ENCODE measurements around the gene LTBR. TPM values are rescaled to one million over a fixed set of nuclear protein-coding genes. Genes with fewer than 3 reads are reported as not detected.

The LTBR gene
- polyA plus RNA-seq, 1 donor from 2014 or later, result not detected

- no peaks in the 10 kb centered on the region for H3F3A ChIP-seq (ENCODE audit: insufficient read depth, low read length, poor library complexity, severe bottlenecking)
- no peak overlapping the region for H3K4me2 ChIP-seq (ENCODE audit: low read length)
- H3K27me3 ChIP-seq (ENCODE audit: insufficient read depth, low read depth, low read length), result no peaks in the 10 kb centered on the region
- no peak overlapping the region for H3K4me3 ChIP-seq (ENCODE audit: low read length)
- H3K27ac ChIP-seq (ENCODE audit: low read length), result no peak overlapping the region
- H3K9ac ChIP-seq (ENCODE audit: low read length), result no peak overlapping the region
- no peaks in the 10 kb centered on the region for H3K9me3 ChIP-seq (ENCODE audit: low read length)
- H3K9me2 ChIP-seq (ENCODE audit: insufficient read depth, low read length), result no peaks in the 10 kb centered on the region
- H2AFZ ChIP-seq (ENCODE audit: low read depth, low read length), result no peak overlapping the region
- no peaks in the 10 kb centered on the region for H3K36me3 ChIP-seq (ENCODE audit: insufficient read depth, low read length)
- TF ChIP-seq SMC3 (conservative IDR thresholded peaks at IDR 0.05; ENCODE audit: poor library complexity), result no peak
- no peak for TF ChIP-seq TAF1 (IDR thresholded peaks at IDR 0.05; ENCODE audit: low read depth)
- no peak for TF ChIP-seq CTCF (IDR thresholded peaks at IDR 0.05; ENCODE audit: poor library complexity, severe bottlenecking)
- TF ChIP-seq EP300 (conservative IDR thresholded peaks at IDR 0.05; ENCODE audit: poor library complexity, severe bottlenecking), result no peak
- TF ChIP-seq POLR2AphosphoS5 (IDR thresholded peaks at IDR 0.05), result no peak
- TF ChIP-seq EZH2 (IDR thresholded peaks at IDR 0.05; ENCODE audit: borderline replicate concordance, insufficient read depth, low read length, poor library complexity, severe bottlenecking), result no peak
- TF ChIP-seq MXI1 (conservative IDR thresholded peaks at IDR 0.05; ENCODE audit: poor library complexity, severe bottlenecking), result no peak
- TF ChIP-seq REST (IDR thresholded peaks at IDR 0.05; ENCODE audit: borderline replicate concordance), result no peak
- TF ChIP-seq RAD21 (conservative IDR thresholded peaks at IDR 0.05), result no peak
- no peaks in the 10 kb centered on the region for H4K20me1 ChIP-seq (ENCODE audit: insufficient read depth)
- H3K79me2 ChIP-seq (replicated peaks; ENCODE audit: insufficient read depth, low read length), result no peaks in the 10 kb centered on the region
These were observed 32.6 kb downstream of the LTBR start for GRCh38 chr12:6416596-6416995.

- H3K27ac ChIP-seq (ENCODE audit: low read length), result no peak overlapping the region
- no peaks in the 10 kb centered on the region for H3K9me3 ChIP-seq (ENCODE audit: low read length)
- H4K20me1 ChIP-seq (ENCODE audit: insufficient read depth), result no peaks in the 10 kb centered on the region
- no peak overlapping the region for H2AFZ ChIP-seq (ENCODE audit: low read depth, low read length)
- TF ChIP-seq RAD21 (conservative IDR thresholded peaks at IDR 0.05) (no peak), MXI1 (conservative IDR thresholded peaks at IDR 0.05; ENCODE audit: poor library complexity, severe bottlenecking) (no peak), CTCF (IDR thresholded peaks at IDR 0.05; ENCODE audit: poor library complexity, severe bottlenecking) (no peak), TAF1 (IDR thresholded peaks at IDR 0.05; ENCODE audit: low read depth) (no peak), POLR2AphosphoS5 (IDR thresholded peaks at IDR 0.05) (no peak), REST (IDR thresholded peaks at IDR 0.05; ENCODE audit: borderline replicate concordance) (no peak), EP300 (conservative IDR thresholded peaks at IDR 0.05; ENCODE audit: poor library complexity, severe bottlenecking) (no peak)
- H3K4me2 ChIP-seq (ENCODE audit: low read length), result no peak overlapping the region
- no peaks in the 10 kb centered on the region for H3K9me2 ChIP-seq (ENCODE audit: insufficient read depth, low read length)
- no peaks in the 10 kb centered on the region for H3K79me2 ChIP-seq (replicated peaks; ENCODE audit: insufficient read depth, low read length)
- no peaks in the 10 kb centered on the region for H3K27me3 ChIP-seq (ENCODE audit: insufficient read depth, low read depth, low read length)
- no peak overlapping the region for H3K9ac ChIP-seq (ENCODE audit: low read length)
- H3F3A ChIP-seq (ENCODE audit: insufficient read depth, low read length, poor library complexity, severe bottlenecking), result no peaks in the 10 kb centered on the region
- no peak overlapping the region for H3K4me3 ChIP-seq (ENCODE audit: low read length)
- H3K36me3 ChIP-seq (ENCODE audit: insufficient read depth, low read length), result no peaks in the 10 kb centered on the region
These were observed 34.8 kb downstream of the LTBR start for GRCh38 chr12:6418796-6419195.
